Measurements from ENCODE around the gene PCDHA5. TPM values are rescaled to one million over a fixed set of nuclear protein-coding genes. Genes with fewer than 3 reads are reported as not detected.
"Not testable (repeated sequence)": the region's sequence is repeated elsewhere in the genome, so short reads cannot be mapped to it uniquely, and the experiment has no call there.

Gene PCDHA5
- total RNA-seq (2022) (not detected in 2 replicates), Bru-seq, nascent RNA (percentile 12 among the genes with signal in this experiment), BruChase-seq, experiment 1, labeled RNA remaining after a 2-hour chase (percentile 13 among the genes with signal in this experiment), BruChase-seq, experiment 2, labeled RNA remaining after a 6-hour chase (percentile 13 among the genes with signal in this experiment)
- long read RNA-seq, result 0 reads

- TF ChIP-seq CTCF (IDR thresholded peaks at IDR 0.05; ENCODE audit: insufficient read depth in 1 of 2, low read depth in 1 of 2, low read length in 1 of 2, severe bottlenecking in 1 of 2, unreplicated experiment in 1 of 2), result no peak
- POLR2A ChIA-PET, result no interaction called here
- Histone ChIP-seq H3K4me1 (no peaks in the 10 kb centered on the region), H3K36me3 (ENCODE audit: control insufficient read depth, insufficient read depth, low read length) (no peaks in the 10 kb centered on the region), H3K4me3 (ENCODE audit: low read depth, low read length) (no peak within 1 kb of the TSS), H3K27me3 (replicated peaks; ENCODE audit: control insufficient read depth, insufficient read depth, low read length) (no peaks in the 10 kb centered on the region), H3K9me3 (no peaks in the 10 kb centered on the region)
- no TSS peak for BruUV-seq (replicated peaks)
- Mint-ChIP-seq H3K27me3 (ENCODE audit: insufficient read depth, unreplicated experiment) (no peaks in the 10 kb centered on the region), H3K4me3 (ENCODE audit: unreplicated experiment) (no peak within 1 kb of the TSS), H3K27ac (ENCODE audit: unreplicated experiment) (no peak within 1 kb of the TSS), H3K9me3 (ENCODE audit: unreplicated experiment) (peaks cover 6% of the 10 kb centered on the region), H3K36me3 (ENCODE audit: insufficient read depth, unreplicated experiment) (no peaks in the 10 kb centered on the region), H3K4me1 (ENCODE audit: low read depth, unreplicated experiment) (no peaks in the 10 kb centered on the region)
- CTCF ChIA-PET, result no interaction called here
- intact Hi-C loops (cut with micrococcal nuclease; ENCODE audit: unreplicated experiment), result no loop called here
- DNase-seq, result no peak
Observed at GRCh38 chr5:140821375-140822280, at the start of gene PCDHA5. Gene PCDHA5 (plus strand): TSS chr5:140821613.

GRCh38 chr5:140780512-140780911 lies 40.9 kb upstream of the PCDHA5 start:
- no peak for TF ChIP-seq CTCF (IDR thresholded peaks at IDR 0.05; ENCODE audit: insufficient read depth in 1 of 2, low read depth in 1 of 2, low read length in 1 of 2, severe bottlenecking in 1 of 2, unreplicated experiment in 1 of 2)
- no peaks in the 10 kb centered on the region for H3K4me1 ChIP-seq
- H3K4me3 ChIP-seq (ENCODE audit: low read depth, low read length), result no peak overlapping the region
- Mint-ChIP-seq H3K9me3 (ENCODE audit: unreplicated experiment) (peaks cover 72% of the 10 kb centered on the region), H3K36me3 (ENCODE audit: insufficient read depth, unreplicated experiment) (no peaks in the 10 kb centered on the region), H3K4me3 (ENCODE audit: unreplicated experiment) (no peak overlapping the region), H3K4me1 (ENCODE audit: low read depth, unreplicated experiment) (no peaks in the 10 kb centered on the region), H3K27ac (ENCODE audit: unreplicated experiment) (no peak overlapping the region), H3K27me3 (ENCODE audit: insufficient read depth, unreplicated experiment) (no peaks in the 10 kb centered on the region)
- intact Hi-C loops (cut with micrococcal nuclease; ENCODE audit: unreplicated experiment), result no loop called here
- ChIA-PET CTCF (no interaction called here), POLR2A (no interaction called here)
- no peak for DNase-seq
- no peaks in the 10 kb centered on the region for H3K27me3 ChIP-seq (replicated peaks; ENCODE audit: control insufficient read depth, insufficient read depth, low read length)
- H3K9me3 ChIP-seq, result peaks cover 27% of the 10 kb centered on the region
- BruUV-seq (replicated peaks), result no TSS peak
- H3K36me3 ChIP-seq (ENCODE audit: control insufficient read depth, insufficient read depth, low read length), result no peaks in the 10 kb centered on the region

- Mint-ChIP-seq H3K27ac (ENCODE audit: unreplicated experiment) (no peak within 1 kb of the TSS), H3K4me1 (ENCODE audit: low read depth, unreplicated experiment) (no peaks in the 10 kb centered on the region), H3K9me3 (ENCODE audit: unreplicated experiment) (peaks cover 27% of the 10 kb centered on the region), H3K36me3 (ENCODE audit: insufficient read depth, unreplicated experiment) (no peaks in the 10 kb centered on the region), H3K4me3 (ENCODE audit: unreplicated experiment) (no peak within 1 kb of the TSS), H3K27me3 (ENCODE audit: insufficient read depth, unreplicated experiment) (no peaks in the 10 kb centered on the region)
- BruUV-seq (replicated peaks), result no TSS peak
- no peak for DNase-seq
- ChIA-PET POLR2A (no interaction called here), CTCF (interaction anchor here (0.7 kb wide), 1 partner anchor 255 kb away, joined by 3 read pairs; no protein-coding TSS in a partner anchor)
- H3K36me3 ChIP-seq (ENCODE audit: control insufficient read depth, insufficient read depth, low read length), result no peaks in the 10 kb centered on the region
- H3K4me3 ChIP-seq (ENCODE audit: low read depth, low read length), result no peak within 1 kb of the TSS
- H3K9me3 ChIP-seq, result peaks cover 26% of the 10 kb centered on the region
- no peaks in the 10 kb centered on the region for H3K27me3 ChIP-seq (replicated peaks; ENCODE audit: control insufficient read depth, insufficient read depth, low read length)
- intact Hi-C loops (cut with micrococcal nuclease; ENCODE audit: unreplicated experiment), result no loop called here
- TF ChIP-seq CTCF (IDR thresholded peaks at IDR 0.05; ENCODE audit: insufficient read depth in 1 of 2, low read depth in 1 of 2, low read length in 1 of 2, severe bottlenecking in 1 of 2, unreplicated experiment in 1 of 2), result no peak
- no peaks in the 10 kb centered on the region for H3K4me1 ChIP-seq
Observed at GRCh38 chr5:140785905-140786686, 35.3 kb upstream of the PCDHA5 start, which contains the start of gene PCDHA1. Gene PCDHA1 (plus strand): TSS chr5:140786140.

- H3K27me3 ChIP-seq (replicated peaks; ENCODE audit: control insufficient read depth, insufficient read depth, low read length); intact Hi-C loops (cut with micrococcal nuclease; ENCODE audit: unreplicated experiment); H3K27me3 Mint-ChIP-seq (ENCODE audit: insufficient read depth, unreplicated experiment); H3K4me1 Mint-ChIP-seq (ENCODE audit: low read depth, unreplicated experiment); H3K4me3 Mint-ChIP-seq (ENCODE audit: unreplicated experiment); DNase-seq; H3K36me3 Mint-ChIP-seq (ENCODE audit: insufficient read depth, unreplicated experiment); POLR2A ChIA-PET; H3K4me3 ChIP-seq (ENCODE audit: low read depth, low read length); CTCF ChIA-PET; BruUV-seq (replicated peaks); H3K36me3 ChIP-seq (ENCODE audit: control insufficient read depth, insufficient read depth, low read length); H3K4me1 ChIP-seq; H3K27ac Mint-ChIP-seq (ENCODE audit: unreplicated experiment): not testable (repeated sequence)
- H3K9me3 Mint-ChIP-seq (ENCODE audit: unreplicated experiment), result peaks cover 22% of the 10 kb centered on the region
- peaks cover 17% of the 10 kb centered on the region; the same call in 1 of the 2 replicates for H3K9me3 ChIP-seq
Observed at GRCh38 chr5:140787422-140787821, 34.0 kb upstream of the PCDHA5 start.

Measured in Caco-2 (cell line).